ENCODE results near the gene ANK2.

GRCh38 chr4:113173793-113174264 is 124.4 kb downstream of the ANK2 start:
- no peak for TF ChIP-seq MAX (IDR thresholded peaks at IDR 0.05; ENCODE audit: low read depth, low read length)
- TF ChIP-seq POLR2A (IDR thresholded peaks at IDR 0.05; ENCODE audit: extremely low read depth, insufficient read length), result no peak
